B cell (primary cell): ENCODE data around the gene HTR6. TPM values are rescaled to one million over a fixed set of nuclear protein-coding genes. Genes with fewer than 3 reads are reported as not detected.
A peak's percentile ranks its signal among the peaks of the same experiment; 100 is the strongest.

Experiments used
- ATAC-seq: fragments of 200-7000 bp; cut with Tn5 transposase; one replicate; pipeline ENCODE4 v1.10.0; 2021; ENCODE audit warnings: low read depth, mild to moderate bottlenecking, moderate number of reproducible peaks, moderate library complexity
- CTCF ChIA-PET: fragments of 350-600 bp; sonication (Branson Sonifier 250); formaldehyde crosslinking; loops from one replicate; lab custom pipeline; 2021; ENCODE audit warnings: antibody characterized with exemption, inconsistent platforms; lab: Charles Lee
- POLR2A ChIA-PET: fragments of 350-600 bp; sonication (Branson Sonifier 250); formaldehyde crosslinking; loops from one replicate; lab custom pipeline; 2021; ENCODE audit warnings: antibody characterized with exemption; lab: Charles Lee
- DNase-seq: peaks from one replicate; pipeline ENCODE4 v3.0.0; 2013
- H2AFZ ChIP-seq: 2 replicates; pipeline ENCODE4 v1.6.1; 2012; ENCODE audit warnings: mild to moderate bottlenecking, low read depth, low read length; ENCODE audit not compliant: insufficient read depth, poor library complexity, severe bottlenecking
- H3K27ac ChIP-seq, 2 donors: 1 replicate in 1 of 2; 2 replicates in 1 of 2; pipeline ENCODE4 v1.5.1; 2012 to 2013; ENCODE audit warnings: low read length in 2 of 2, mild to moderate bottlenecking in 2 of 2, moderate library complexity in 1 of 2
- H3K27me3 ChIP-seq, 4 experiments: fragments of 200-600 bp in 1 of 4; sonication (generic) in 1 of 4; replicated peaks in 1 of 4; 1 replicate in 2 of 4; 2 replicates in 2 of 4; pipeline versions ENCODE4 v1.6.1 to v1.7.0; 2013 to 2016; ENCODE audit warnings: low read length in 3 of 4, mild to moderate bottlenecking in 2 of 4, mixed read lengths in 1 of 4, moderate library complexity in 1 of 4; ENCODE audit not compliant: insufficient read depth in 4 of 4, control insufficient read depth in 3 of 4; ENCODE audit errors: control extremely low read depth in 1 of 4
- H3K36me3 ChIP-seq, 2 experiments: replicated peaks in 1 of 2; 1 replicate in 1 of 2; 2 replicates in 1 of 2; pipeline versions ENCODE4 v1.6.1 to v1.7.1; 2013; ENCODE audit warnings: low read length in 1 of 2; ENCODE audit not compliant: insufficient read depth in 2 of 2, control insufficient read depth in 1 of 2; ENCODE audit errors: control extremely low read depth in 1 of 2, extremely low read depth in 1 of 2
- H3K4me1 ChIP-seq, 2 donors: fragments of 200-600 bp in 1 of 2; sonication (generic) in 1 of 2; 1 replicate in 1 of 2; 2 replicates in 1 of 2; pipeline versions ENCODE4 v1.5.1 to v1.6.1; 2013 to 2017; ENCODE audit warnings: low read length in 2 of 2; ENCODE audit not compliant: control insufficient read depth in 2 of 2, insufficient read depth in 2 of 2
- H3K4me2 ChIP-seq: replicated peaks from 2 replicates; pipeline ENCODE3; 2012; ENCODE audit warnings: mild to moderate bottlenecking, low read depth, low read length; ENCODE audit not compliant: poor library complexity, severe bottlenecking
- H3K4me3 ChIP-seq, 5 experiments: fragments of 200-600 bp in 1 of 5; sonication (generic) in 1 of 5; 1 replicate in 3 of 5; 2 replicates in 2 of 5; pipeline versions ENCODE4 v1.5.1 to v1.7.0; 2011 to 2016; ENCODE audit warnings: low read length in 4 of 5, mild to moderate bottlenecking in 4 of 5, low read depth in 2 of 5, control low read depth in 1 of 5, moderate library complexity in 1 of 5; ENCODE audit not compliant: insufficient read depth in 1 of 5; ENCODE audit errors: control extremely low read depth in 1 of 5, extremely low read depth in 1 of 5
- H3K79me2 ChIP-seq: fragments of 200-600 bp; sonication (generic); one replicate; pipeline ENCODE4 v1.6.0; 2016; ENCODE audit warnings: low read length; ENCODE audit not compliant: control insufficient read depth, insufficient read depth
- H3K9ac ChIP-seq: fragments of 200-600 bp; sonication (generic); 2 replicates; pipeline ENCODE4 v1.6.1; 2017; ENCODE audit warnings: mild to moderate bottlenecking, low read length, moderate library complexity
- H3K9me3 ChIP-seq, 3 donors: one replicate each; pipeline versions ENCODE4 v1.6.1 to v1.7.1; 2013; ENCODE audit warnings: low read length in 2 of 3; ENCODE audit not compliant: control insufficient read depth in 2 of 3, insufficient read depth in 1 of 3; ENCODE audit errors: control extremely low read depth in 1 of 3
- H4K20me1 ChIP-seq: 2 replicates; pipeline ENCODE4 v1.6.0; 2012; ENCODE audit warnings: mild to moderate bottlenecking, low read length; ENCODE audit not compliant: insufficient read depth, control insufficient read depth, poor library complexity, severe bottlenecking
- H3K27ac Mint-ChIP-seq: one replicate; pipeline ENCODE4 v1.8.0; 2021; ENCODE audit warnings: mixed read lengths
- H3K27me3 Mint-ChIP-seq: one replicate; pipeline ENCODE4 v1.8.0; 2021; ENCODE audit warnings: mixed read lengths
- H3K4me1 Mint-ChIP-seq: one replicate; pipeline ENCODE4 v1.8.0; 2021; ENCODE audit warnings: mixed read lengths
- H3K4me3 Mint-ChIP-seq: one replicate; pipeline ENCODE4 v1.8.0; 2021; ENCODE audit warnings: mixed read lengths
- H3K9me3 Mint-ChIP-seq: one replicate; pipeline ENCODE4 v1.8.0; 2022; ENCODE audit warnings: mixed read lengths; ENCODE audit not compliant: insufficient read depth
- CTCF ChIP-seq: fragments of 200-600 bp; IDR thresholded peaks from one replicate; pipeline ENCODE4 v1.8.0; 2022; ENCODE audit warnings: antibody characterized with exemption, mild to moderate bottlenecking
- EZH2 ChIP-seq: IDR thresholded peaks from 2 replicates; pipeline ENCODE4 v1.6.1; 2012; ENCODE audit warnings: borderline replicate concordance, low read depth, mild to moderate bottlenecking, moderate library complexity, low read length; ENCODE audit not compliant: insufficient read depth, poor library complexity, severe bottlenecking
- WGBS: methylation state at CpG from one replicate; pipeline ENCODE4 v1.1.5; 2013; ENCODE audit warnings: missing lambda C conversion rate; ENCODE audit not compliant: insufficient coverage; 5-methylcytosine and 5-hydroxymethylcytosine counted together
- intact Hi-C: fragments of 100-400 bp; cut with micrococcal nuclease; formaldehyde crosslinking; loops from one replicate; pipeline ENCODE4 v1.10.0; 2022
- polyA plus RNA-seq: library from polyadenylated mRNA; depleted of rRNA; stranded (reverse); fragments of >200 nt; gene quantifications from 2 replicates; pipeline ENCODE4 v1.2.3, GENCODE V29; 2012
- total RNA-seq, 2 donors: library from RNA; stranded (reverse); fragments of 120-200 nt in 1 of 2; gene quantifications; 1 replicate in 1 of 2; 2 replicates in 1 of 2; pipeline versions ENCODE4 v1.2.3 to v1.2.4, GENCODE V29; 2013 to 2022

Gene HTR6
- total and polyA plus RNA-seq, 2 donors (not counting 1 experiment from before 2014, with no cell fraction given) = not detected

- TF ChIP-seq EZH2 (no peak), CTCF (peak; percentile 54)
- H3K79me2 ChIP-seq = no peaks in the 10 kb centered on the region
- 36% methylated on average over 10 of the region's 11 CpGs for WGBS
- H2AFZ ChIP-seq = peak overlapping the region; percentile 38
- no peak overlapping the region for H3K9ac ChIP-seq
- H3K27me3 ChIP-seq = peaks cover 0 to 16% (median 1%) of the 10 kb centered on the region in 4 experiments
- peaks cover 2% of the 10 kb centered on the region for H3K4me1 Mint-ChIP-seq
- ChIA-PET CTCF (interaction anchor here (0.7 to 2.7 kb wide), 11 partner anchors 10 to 472 kb away, joined by 3 to 20 read pairs (median 4); no protein-coding TSS in a partner anchor), POLR2A (interaction anchor here (0.5 kb wide), 1 partner anchor 261 kb away, joined by 3 read pairs; no protein-coding TSS in a partner anchor)
- no peak overlapping the region for H3K4me3 ChIP-seq
- no peak overlapping the region for H3K4me2 ChIP-seq
- H3K27ac Mint-ChIP-seq = no peak overlapping the region
- no peaks in the 10 kb centered on the region for H3K9me3 Mint-ChIP-seq
- no peak overlapping the region for H3K27ac ChIP-seq
- H3K27me3 Mint-ChIP-seq = peaks cover 28% of the 10 kb centered on the region
- ATAC-seq (peak; percentile 48), DNase-seq (peak; percentile 57)
- peaks cover 0 to 2% (median 0%) of the 10 kb centered on the region in 3 donors for H3K9me3 ChIP-seq
- no peaks in the 10 kb centered on the region for H4K20me1 ChIP-seq
- intact Hi-C loops = loop anchor here (5.0 kb wide), 1 partner anchor 164 kb away; the partner anchor contains the start of gene CAPZB
- no peak overlapping the region for H3K4me3 Mint-ChIP-seq
- H3K4me1 ChIP-seq = peaks cover 0 to 6% of the 10 kb centered on the region in 2 donors
- no peaks in the 10 kb centered on the region for H3K36me3 ChIP-seq
These were observed 13.4 kb upstream of the HTR6 start for GRCh38 chr1:19651141-19651737.

GRCh38 chr1:19654386-19654785, 10.3 kb upstream of the HTR6 start:
- peaks cover 2% of the 10 kb centered on the region for H3K4me1 Mint-ChIP-seq
- Histone ChIP-seq H3K79me2 (no peaks in the 10 kb centered on the region), H3K4me2 (no peak overlapping the region), H2AFZ (no peak overlapping the region), H3K27me3 (peaks cover 0 to 9% (median 0%) of the 10 kb centered on the region in 4 experiments), H3K9me3 (no peaks in the 10 kb centered on the region), H3K27ac (no peak overlapping the region), H4K20me1 (no peaks in the 10 kb centered on the region), H3K4me3 (no peak overlapping the region), H3K4me1 (peaks cover 0 to 6% of the 10 kb centered on the region in 2 donors), H3K9ac (no peak overlapping the region), H3K36me3 (no peaks in the 10 kb centered on the region)
- TF ChIP-seq CTCF = no peak
- TF ChIP-seq EZH2 = no peak
- H3K9me3 Mint-ChIP-seq = no peaks in the 10 kb centered on the region
- WGBS = 100% methylated on average over 3 of the region's 5 CpGs
- intact Hi-C loops = loop anchor here (5.0 kb wide), 1 partner anchor 167 kb away; the partner anchor contains the start of gene CAPZB
- H3K27me3 Mint-ChIP-seq = peaks cover 17% of the 10 kb centered on the region
- no peak overlapping the region for H3K4me3 Mint-ChIP-seq
- POLR2A ChIA-PET = no interaction called here
- no peak overlapping the region for H3K27ac Mint-ChIP-seq
- no peak for ATAC-seq
- no peak for DNase-seq
- CTCF ChIA-PET = interaction anchor here (0.6 to 1.7 kb wide), 19 partner anchors 8 to 474 kb away, joined by 3 to 7 read pairs (median 3); no protein-coding TSS in a partner anchor
